Suprapubic skin (tissue), 4 donors: ENCODE data around the gene SIGLEC12. TPM values are rescaled to one million over a fixed set of nuclear protein-coding genes. Genes with fewer than 3 reads are reported as not detected.

Source experiments
- DNase-seq, 2 donors: peaks; one replicate each; pipeline ENCODE4 v3.0.0-alpha.2; 2019; ENCODE audit warnings: low spot score in 2 of 2
- H3K27ac ChIP-seq: fragments of 200-600 bp; sonication (generic); one replicate; pipeline ENCODE4 v1.5.1; 2019
- H3K27me3 ChIP-seq: fragments of 200-600 bp; sonication (generic); one replicate; pipeline ENCODE4 v1.5.1; 2019
- H3K36me3 ChIP-seq: fragments of 200-600 bp; sonication (generic); one replicate; pipeline ENCODE4 v1.5.1; 2019
- H3K4me1 ChIP-seq: fragments of 200-600 bp; sonication (generic); one replicate; pipeline ENCODE4 v1.5.1; 2019
- H3K4me3 ChIP-seq: fragments of 200-600 bp; sonication (generic); one replicate; pipeline ENCODE4 v1.5.1; 2019; ENCODE audit warnings: mild to moderate bottlenecking
- H3K9me3 ChIP-seq: fragments of 200-600 bp; sonication (generic); one replicate; pipeline ENCODE4 v1.5.1; 2019
- EP300 ChIP-seq: sonication (generic); formaldehyde crosslinking; IDR thresholded peaks from one replicate; pipeline ENCODE4 v1.6.1; 2017; ENCODE audit warnings: antibody characterized with exemption
- POLR2A ChIP-seq, 2 donors: fragments of 450-650 bp; IDR thresholded peaks; one replicate each; pipeline ENCODE4 v1.6.1; 2017; ENCODE audit warnings: antibody characterized with exemption in 2 of 2, mild to moderate bottlenecking in 2 of 2, moderate library complexity in 2 of 2
- POLR2AphosphoS5 ChIP-seq, 3 donors: sonication (generic); formaldehyde crosslinking; IDR thresholded peaks; one replicate each; pipeline ENCODE4 v1.6.1; 2017; ENCODE audit warnings: antibody characterized with exemption in 3 of 3
- WGBS: methylation state at CpG from one replicate; pipeline ENCODE4 v1.1.5; 2018; 5-methylcytosine and 5-hydroxymethylcytosine counted together
- total RNA-seq, 4 donors: library from RNA; depleted of rRNA; stranded (reverse); fragments of >200 nt; gene quantifications; one replicate each; pipeline ENCODE4 v1.1.0, GENCODE V29; 2016
- TF ChIP-seq, protein P1 (sequence below), 2 donors: fragments of 200-600 bp in 1 of 2; fragments of 450-650 bp in 1 of 2; sonication (generic) in 1 of 2; IDR thresholded peaks; one replicate each; pipeline ENCODE4 v1.5.1; 2016 to 2019; ENCODE audit warnings: antibody characterized with exemption in 2 of 2, mild to moderate bottlenecking in 1 of 2, moderate library complexity in 1 of 2

SIGLEC12 gene
- total RNA-seq, 4 donors from 2014 or later = not detected

- WGBS = 68% methylated on average over 5 of the region's 5 CpGs
- Histone ChIP-seq H3K4me1 (no peaks in the 10 kb centered on the region), H3K36me3 (no peaks in the 10 kb centered on the region), H3K27me3 (peaks cover 38% of the 10 kb centered on the region), H3K27ac (no peak overlapping the region), H3K4me3 (no peak overlapping the region), H3K9me3 (no peaks in the 10 kb centered on the region)
- no peak for DNase-seq
- no peak for TF ChIP-seq POLR2A (IDR thresholded peaks at IDR 0.05)
- TF ChIP-seq EP300 = no peak
- TF ChIP-seq, protein P1, sequence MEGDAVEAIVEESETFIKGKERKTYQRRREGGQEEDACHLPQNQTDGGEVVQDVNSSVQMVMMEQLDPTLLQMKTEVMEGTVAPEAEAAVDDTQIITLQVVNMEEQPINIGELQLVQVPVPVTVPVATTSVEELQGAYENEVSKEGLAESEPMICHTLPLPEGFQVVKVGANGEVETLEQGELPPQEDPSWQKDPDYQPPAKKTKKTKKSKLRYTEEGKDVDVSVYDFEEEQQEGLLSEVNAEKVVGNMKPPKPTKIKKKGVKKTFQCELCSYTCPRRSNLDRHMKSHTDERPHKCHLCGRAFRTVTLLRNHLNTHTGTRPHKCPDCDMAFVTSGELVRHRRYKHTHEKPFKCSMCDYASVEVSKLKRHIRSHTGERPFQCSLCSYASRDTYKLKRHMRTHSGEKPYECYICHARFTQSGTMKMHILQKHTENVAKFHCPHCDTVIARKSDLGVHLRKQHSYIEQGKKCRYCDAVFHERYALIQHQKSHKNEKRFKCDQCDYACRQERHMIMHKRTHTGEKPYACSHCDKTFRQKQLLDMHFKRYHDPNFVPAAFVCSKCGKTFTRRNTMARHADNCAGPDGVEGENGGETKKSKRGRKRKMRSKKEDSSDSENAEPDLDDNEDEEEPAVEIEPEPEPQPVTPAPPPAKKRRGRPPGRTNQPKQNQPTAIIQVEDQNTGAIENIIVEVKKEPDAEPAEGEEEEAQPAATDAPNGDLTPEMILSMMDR (IDR thresholded peaks at IDR 0.05) = no peak
- no peak for TF ChIP-seq POLR2AphosphoS5 (IDR thresholded peaks at IDR 0.05)
Observed at GRCh38 chr19:51548213-51548651, 46.6 kb upstream of the SIGLEC12 start.

DNA sequence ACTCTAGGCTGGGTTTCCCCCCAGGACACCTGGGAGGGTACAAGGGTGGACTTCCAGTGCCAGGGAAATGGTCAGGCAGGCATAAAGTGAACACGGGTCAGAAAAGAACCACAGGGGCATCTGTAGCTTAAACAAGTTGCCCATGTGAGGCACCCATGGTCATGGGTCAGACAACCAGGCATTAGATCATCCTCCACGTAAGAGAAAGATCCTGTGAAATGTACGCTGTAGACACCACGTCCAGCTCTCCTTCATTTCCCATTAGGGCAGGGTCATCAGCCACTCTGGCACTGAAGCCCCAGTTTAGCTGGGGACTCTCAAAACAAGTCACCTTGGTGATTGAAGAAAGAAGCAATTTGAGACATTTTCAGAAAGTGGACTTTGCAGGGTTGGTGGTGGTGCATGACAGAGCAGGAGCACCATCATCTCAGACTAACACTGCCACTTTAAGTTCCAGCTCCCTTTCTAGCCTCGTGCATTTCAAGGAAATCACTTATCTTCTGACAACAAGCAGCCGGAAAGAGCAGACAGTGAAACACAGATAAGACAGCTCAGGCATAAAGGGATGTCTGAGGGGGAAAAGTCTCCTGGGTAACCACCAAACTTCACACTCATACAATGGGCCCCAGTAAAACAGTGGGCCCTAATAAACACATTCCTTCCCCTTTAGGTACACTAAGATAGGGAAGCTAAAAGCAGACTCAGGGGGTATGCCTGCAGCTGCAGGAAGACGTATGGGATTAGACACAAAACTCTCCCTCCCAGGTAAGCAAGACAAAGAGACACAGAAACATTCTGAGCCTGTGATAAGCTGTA lies 46.0 kb upstream of the SIGLEC12 start:
- H3K27ac ChIP-seq = no peak overlapping the region
- no peaks in the 10 kb centered on the region for H3K9me3 ChIP-seq
- no peak overlapping the region for H3K4me3 ChIP-seq
- no peak for DNase-seq
- TF ChIP-seq, protein P1 (IDR thresholded peaks at IDR 0.05) = no peak
- TF ChIP-seq POLR2A (IDR thresholded peaks at IDR 0.05) (no peak), EP300 (no peak), POLR2AphosphoS5 (IDR thresholded peaks at IDR 0.05) (no peak)
- no peaks in the 10 kb centered on the region for H3K36me3 ChIP-seq
- 52% methylated on average over 7 of the region's 7 CpGs for WGBS
- H3K4me1 ChIP-seq = no peaks in the 10 kb centered on the region
- peaks cover 36% of the 10 kb centered on the region for H3K27me3 ChIP-seq

DNA sequence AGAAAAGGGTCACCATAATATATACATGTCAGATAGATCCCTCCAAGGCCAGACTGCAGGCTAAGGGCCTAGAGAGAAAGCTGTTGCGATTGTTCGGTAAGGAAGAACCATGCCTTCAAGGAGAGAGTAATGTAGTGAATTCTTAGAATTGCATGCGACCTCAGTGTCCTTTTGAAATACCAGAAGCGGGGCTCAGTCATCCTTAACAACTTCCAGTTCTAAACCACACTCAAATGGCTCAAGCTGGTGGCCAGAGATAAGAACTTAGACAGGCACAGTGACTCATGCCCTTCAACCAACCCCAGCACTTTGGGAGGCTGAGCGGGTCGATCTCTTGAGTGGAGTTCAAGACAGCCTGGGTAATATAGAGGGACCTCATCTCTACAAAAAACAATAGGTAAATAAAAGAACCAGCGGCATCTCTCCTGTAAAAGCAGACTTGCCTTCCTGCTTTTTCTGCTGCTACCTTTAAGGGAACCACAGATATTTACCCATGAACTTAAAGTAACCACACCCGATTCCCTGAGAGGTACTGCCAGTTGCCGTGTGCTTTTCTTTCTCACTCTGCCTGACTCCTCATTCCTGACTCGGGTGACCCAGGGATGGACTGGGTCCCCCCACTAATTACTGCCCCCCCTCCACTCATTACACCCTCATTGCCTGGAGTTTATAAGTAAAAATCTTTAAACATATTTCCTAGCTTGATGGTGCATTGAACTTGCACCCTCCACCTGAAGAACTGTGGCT lies 45.2 kb upstream of the SIGLEC12 start:
- WGBS = 66% methylated on average over 10 of the region's 10 CpGs
- Histone ChIP-seq H3K4me3 (no peak overlapping the region), H3K9me3 (no peaks in the 10 kb centered on the region), H3K36me3 (no peaks in the 10 kb centered on the region), H3K4me1 (no peaks in the 10 kb centered on the region), H3K27ac (no peak overlapping the region), H3K27me3 (peaks cover 34% of the 10 kb centered on the region)
- TF ChIP-seq, protein P1 (IDR thresholded peaks at IDR 0.05) = no peak
- no peak for TF ChIP-seq POLR2A (IDR thresholded peaks at IDR 0.05)
- TF ChIP-seq EP300 = no peak
- no peak for TF ChIP-seq POLR2AphosphoS5 (IDR thresholded peaks at IDR 0.05)
- DNase-seq = no peak

- no peak for DNase-seq
- H3K36me3 ChIP-seq = no peaks in the 10 kb centered on the region
- no peak overlapping the region for H3K27ac ChIP-seq
- no peaks in the 10 kb centered on the region for H3K4me1 ChIP-seq
- 68% methylated on average over 5 of the region's 5 CpGs for WGBS
- no peaks in the 10 kb centered on the region for H3K9me3 ChIP-seq
- TF ChIP-seq EP300 = no peak
- H3K4me3 ChIP-seq = no peak overlapping the region
- H3K27me3 ChIP-seq = peaks cover 32% of the 10 kb centered on the region
Observed at GRCh38 chr19:51546107-51546649, 44.6 kb upstream of the SIGLEC12 start.

- Histone ChIP-seq H3K9me3 (no peaks in the 10 kb centered on the region), H3K4me1 (no peaks in the 10 kb centered on the region), H3K36me3 (no peaks in the 10 kb centered on the region), H3K27me3 (peaks cover 41% of the 10 kb centered on the region), H3K4me3 (no peak overlapping the region), H3K27ac (no peak overlapping the region)
- WGBS = 83% methylated on average over 6 of the region's 6 CpGs
- TF ChIP-seq EP300 (no peak), POLR2A (IDR thresholded peaks at IDR 0.05) (no peak), POLR2AphosphoS5 (IDR thresholded peaks at IDR 0.05) (no peak)
- TF ChIP-seq, protein P1 (IDR thresholded peaks at IDR 0.05) = no peak
- no peak for DNase-seq
Observed at GRCh38 chr19:51544038-51544437, 42.4 kb upstream of the SIGLEC12 start.
